ENCODE data around the gene MICAL3.
"Not testable (repeated sequence)": the region's sequence is repeated elsewhere in the genome, so short reads cannot be mapped to it uniquely, and the experiment has no call there.

The MICAL3 gene

DNA sequence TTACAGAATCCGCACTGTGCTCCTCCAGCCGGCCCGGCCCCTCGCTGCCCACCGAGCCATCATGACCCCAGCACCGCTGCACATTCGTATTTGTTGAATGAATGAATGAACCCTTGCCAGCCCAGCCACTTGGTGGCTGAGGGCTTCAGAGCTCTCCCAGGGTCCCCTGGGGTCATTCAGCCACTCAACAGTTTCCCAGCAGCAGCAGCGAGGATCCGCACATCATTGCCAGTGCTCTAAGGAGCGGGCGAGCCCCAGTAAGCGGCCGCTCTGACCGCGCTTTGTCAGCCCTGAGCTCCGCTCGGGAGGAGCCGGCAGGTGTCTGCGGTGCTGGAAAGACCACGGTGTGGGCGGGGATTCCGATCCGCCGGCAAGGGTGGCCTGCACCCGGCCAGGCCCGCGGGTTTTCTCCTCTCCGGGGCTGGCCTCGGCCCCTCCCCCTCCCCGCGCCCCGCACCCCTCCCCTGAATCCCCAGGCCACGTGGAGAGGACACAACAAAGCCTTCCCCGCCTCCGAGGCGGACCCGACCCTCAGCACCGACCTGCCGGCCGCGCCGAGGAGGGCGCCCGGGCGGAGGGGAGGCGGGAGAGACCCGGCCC is 250.7 kb downstream of the MICAL3 start:
- DNase-seq: peak; percentile 68

DNA sequence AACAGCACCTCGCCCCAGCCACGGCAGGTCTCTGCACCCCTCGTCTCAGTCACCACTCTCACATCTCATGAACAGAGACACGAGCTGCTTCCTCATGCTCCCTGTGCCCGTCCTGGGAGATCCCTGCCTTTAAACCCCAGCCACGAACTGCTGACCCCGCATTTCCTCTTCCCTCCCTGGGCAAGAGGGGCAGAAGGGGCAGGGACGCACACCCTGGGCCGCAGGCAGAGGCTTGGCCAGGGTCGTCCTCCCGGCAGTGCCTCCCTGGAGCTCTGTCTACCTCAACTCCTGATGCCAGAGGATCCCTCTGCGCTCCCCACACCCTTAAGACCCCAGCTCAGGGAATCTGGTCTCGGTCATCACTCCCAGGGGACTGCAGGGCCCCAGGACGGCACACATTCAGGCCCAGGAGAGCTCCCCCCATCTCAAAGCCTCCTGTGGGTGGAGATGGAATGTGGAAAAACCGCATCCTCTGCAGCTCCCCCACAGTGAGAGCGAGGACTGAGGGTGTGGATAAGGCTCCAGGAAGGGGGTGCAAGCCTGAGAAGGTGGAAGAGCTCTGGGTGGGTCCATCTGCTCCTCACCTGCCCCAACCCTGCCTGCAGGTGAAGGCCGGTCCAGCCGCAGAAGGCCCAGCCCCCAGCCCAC is 251.3 kb downstream of the MICAL3 start:
- DNase-seq: no peak

DNA sequence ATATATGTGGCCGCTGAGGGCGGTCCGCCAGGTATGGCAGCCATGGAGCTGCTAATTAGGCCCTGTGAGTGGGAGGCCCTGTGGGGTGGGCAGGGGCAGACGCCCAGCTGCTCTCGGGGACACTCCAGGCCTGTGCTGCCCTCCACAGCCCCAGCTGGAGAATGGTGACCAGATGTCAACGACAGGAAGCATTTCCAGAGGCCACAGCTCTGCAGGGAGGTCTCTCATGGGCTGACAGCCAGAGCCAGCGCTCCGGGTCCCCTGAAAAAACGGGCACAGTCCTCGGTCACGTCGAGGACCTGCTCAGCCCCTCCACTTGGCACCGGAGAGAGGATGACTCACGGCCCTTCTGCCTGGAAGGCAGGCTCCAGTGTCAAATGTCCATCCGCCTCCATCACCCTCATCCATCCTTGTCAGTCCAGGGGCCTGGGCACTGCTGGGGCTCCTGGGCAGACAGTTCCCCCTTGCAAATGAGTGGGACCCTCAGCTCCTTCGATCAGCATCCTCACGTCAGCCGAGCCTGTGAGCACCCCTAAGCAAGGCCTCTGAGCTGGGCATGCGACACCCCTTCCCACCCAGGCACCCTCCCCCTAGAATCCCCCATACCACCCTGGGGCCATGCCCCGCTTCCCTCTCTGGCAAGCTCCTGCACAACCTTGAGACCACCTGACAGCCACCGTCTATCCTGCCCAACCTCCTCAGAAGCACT is 252.0 kb downstream of the MICAL3 start:
- DNase-seq: no peak

DNA sequence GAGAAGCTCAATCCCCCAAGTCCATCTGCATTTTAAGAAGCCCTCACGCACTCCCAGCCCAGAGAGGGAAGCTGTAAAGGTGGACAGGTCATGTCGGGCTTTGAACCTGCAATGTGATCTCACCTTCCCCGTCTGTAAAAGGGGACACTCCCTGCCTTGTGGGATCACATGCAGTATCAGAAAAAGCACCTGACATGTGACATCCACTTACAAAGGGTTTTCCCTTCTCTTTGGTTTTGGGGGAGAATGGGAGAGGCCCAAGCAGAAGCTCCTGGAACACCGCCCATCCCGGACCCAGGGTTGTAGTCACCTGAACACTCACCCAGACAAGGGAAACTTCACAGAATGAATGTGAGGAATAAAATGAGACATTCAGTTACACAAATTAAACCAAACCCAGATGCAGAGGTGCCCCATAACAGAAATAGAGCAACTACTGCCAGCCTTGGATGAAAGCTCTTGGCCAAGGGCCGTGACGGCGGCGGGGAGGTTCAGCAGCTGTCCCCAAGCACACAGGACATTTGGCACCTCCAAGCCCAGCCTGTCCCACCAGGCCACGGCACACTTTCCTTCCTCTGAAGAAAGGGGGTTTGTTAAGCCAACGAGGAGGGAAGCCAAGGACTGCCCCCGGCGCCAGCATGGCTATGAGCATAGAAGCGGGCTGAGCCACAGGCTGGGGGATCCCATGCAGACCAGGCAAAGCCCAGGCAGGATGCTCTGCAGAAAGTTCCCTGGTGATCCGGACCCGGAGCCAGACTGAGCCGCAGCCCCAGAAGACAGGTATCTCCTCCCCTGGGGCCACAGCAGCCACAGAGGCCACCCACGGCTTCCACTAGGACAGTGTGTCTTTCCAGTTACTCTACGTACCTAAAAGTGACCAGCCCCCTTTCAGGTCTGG is 253.9 kb downstream of the MICAL3 start:
- DNase-seq: no peak

DNA sequence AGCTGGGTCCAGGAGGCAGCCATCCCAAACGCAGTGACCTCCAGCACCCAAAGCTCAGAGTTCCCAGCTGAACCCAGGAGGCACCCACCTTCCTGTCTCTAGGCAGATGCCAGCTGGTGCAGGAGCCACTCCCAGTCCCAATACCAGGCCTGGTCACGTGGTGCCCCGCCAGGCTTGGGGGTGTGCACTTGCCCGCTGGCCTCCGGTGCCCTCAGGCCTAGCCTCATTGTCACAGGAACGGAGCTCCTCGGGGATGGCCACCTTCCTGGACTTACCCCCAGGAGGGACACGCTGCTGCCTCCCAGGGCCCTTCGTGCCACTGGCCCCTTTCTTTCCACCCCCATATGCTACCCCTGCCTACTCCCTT is 254.7 kb downstream of the MICAL3 start:
- DNase-seq: no peak

DNA sequence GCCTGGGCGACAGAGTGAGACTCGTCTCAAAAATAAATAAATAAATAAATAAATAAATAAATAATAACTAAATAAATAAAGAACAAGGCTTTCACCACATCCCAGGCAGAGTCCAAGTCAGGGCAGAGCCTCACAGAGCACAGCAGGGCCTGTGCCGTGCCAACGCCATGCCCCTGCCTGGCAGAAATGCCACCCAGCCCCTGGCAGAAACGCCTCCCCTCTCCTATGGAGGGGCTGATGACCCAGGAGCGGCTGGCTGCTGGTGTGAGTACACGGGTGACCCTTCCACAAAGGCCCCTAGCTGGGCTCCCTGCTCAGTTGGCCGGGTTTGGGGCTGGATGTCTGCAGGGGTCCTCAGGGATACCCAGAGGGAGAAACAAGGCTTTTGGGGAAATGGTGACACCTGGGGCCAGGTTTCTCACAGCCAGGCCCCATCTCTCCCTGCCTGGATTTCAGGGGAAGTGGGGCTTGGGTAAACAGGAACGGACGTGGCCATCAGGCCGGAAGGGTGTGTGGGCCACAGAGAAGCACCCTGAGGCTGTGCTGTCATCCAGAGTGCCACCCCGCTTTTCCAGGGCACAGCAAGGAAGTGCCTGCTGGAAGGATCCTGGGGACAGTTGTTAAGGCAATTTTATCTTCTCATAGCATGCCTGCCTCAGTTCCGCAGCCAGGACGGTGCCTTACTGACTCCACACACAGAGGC is 255.2 kb downstream of the MICAL3 start:
- no peak for DNase-seq

DNA sequence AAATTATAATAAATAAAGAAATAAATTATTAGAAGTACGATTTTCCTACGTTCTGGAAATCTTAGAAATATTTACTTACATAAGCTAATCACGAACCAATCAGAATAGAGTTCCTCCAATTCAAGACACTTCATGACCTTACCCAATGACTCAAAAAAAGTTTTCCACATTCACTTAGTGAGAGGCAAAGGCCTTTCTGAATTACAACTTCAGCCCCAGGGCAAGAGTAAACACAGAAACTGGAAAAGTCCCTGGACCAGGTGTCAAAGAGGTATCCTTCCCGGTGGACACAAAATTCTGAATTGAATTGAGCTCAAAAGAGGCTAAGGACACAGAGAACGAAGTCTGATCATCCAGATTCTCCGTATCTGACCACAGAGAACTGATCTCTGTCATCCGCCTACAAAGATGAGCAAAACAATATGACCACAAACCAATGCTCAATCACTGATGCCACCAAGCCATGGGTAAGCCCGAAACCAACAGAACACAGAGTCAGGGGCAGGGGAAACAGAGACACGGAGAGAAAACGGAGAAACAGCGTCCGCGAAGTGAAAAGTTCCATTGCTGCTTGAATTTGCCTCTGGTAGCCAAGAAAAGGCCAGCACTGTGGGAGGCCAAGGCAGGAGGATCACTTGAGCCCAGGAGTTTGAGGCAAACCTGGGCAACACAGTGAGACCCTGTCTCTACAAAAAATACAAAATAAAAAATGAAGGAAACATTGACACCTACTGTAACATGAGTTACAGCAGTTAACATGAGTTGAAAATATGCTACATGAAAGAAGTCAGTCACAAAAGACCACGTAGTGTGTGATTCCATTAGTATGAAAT is 256.9 kb downstream of the MICAL3 start:
- DNase-seq: peak; percentile 91

DNA sequence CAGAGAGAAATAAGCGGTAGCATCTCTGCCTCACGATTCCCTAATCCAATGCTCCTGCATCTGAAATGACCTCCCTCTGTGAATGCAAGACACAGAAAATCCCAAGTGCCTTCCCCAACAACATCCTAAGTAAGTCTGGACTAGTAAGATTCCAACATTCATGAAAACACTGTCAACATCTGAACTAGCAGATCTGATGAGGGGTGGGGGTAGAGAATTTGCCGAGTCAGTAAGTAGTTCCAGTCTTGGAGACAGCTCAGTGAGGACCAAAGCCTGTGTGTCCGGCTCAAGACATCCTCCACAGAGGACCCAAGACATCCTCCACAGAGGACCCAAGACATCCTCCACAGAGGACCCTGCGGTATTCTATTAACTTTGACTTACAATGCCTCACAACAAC is 259.5 kb downstream of the MICAL3 start:
- DNase-seq: not testable (repeated sequence)

DNA sequence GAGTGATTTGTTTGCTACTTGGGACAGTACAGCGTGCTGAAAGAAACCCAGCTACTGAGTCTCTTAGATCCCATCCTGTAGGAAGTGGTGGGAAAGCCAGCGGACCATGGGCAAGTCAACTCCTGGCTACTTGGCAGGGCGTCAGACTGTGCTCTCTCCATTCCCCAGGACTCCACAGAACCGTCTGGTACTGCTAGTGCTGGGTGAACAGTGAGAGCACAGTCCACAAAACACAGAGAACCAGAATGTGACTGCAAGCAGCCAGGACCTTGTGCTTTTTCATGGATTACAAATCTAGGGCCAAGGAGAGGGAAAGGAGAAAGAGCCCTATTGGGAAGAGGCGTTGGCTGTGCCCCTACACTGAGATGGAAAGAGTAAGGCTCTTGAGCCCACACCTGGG is 260.3 kb downstream of the MICAL3 start:
- DNase-seq: no peak

DNA sequence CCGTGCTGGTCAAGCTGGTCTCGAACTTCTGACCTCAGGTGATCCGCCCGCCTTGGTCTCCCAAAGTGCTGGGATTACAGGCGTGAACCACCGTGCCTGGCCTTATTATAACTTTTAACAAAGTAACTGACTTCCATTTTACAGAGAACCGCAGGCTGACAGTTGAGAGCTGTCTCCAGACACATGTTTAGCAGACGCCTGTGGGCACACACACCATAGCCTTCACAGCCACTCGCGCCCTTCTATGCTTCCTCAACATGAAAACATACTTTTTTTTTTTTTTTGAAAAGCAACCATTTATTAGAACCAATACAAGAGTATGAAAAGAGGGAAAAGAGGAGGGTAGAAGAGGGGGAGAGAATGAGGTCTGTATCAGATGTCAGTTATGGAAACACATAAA is 260.9 kb downstream of the MICAL3 start:
- DNase-seq: not testable (repeated sequence)

DNA sequence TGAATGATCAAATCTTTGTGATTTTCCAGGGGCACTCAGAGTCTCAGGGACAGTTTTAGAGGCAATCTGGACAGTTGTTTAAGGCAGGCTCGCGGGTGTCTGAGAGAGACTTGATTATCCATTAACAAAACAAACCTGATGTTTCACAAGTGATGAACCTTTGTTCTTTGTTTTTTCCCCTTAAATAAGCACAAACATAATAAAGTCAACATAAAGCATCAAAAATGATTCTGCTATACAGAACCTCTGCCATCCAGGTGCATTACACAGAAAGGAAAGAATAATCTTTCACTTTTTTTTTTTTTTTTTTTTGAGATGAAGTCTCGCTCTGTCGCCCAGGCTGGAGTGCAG is 263.2 kb downstream of the MICAL3 start:
- DNase-seq: no peak

DNA sequence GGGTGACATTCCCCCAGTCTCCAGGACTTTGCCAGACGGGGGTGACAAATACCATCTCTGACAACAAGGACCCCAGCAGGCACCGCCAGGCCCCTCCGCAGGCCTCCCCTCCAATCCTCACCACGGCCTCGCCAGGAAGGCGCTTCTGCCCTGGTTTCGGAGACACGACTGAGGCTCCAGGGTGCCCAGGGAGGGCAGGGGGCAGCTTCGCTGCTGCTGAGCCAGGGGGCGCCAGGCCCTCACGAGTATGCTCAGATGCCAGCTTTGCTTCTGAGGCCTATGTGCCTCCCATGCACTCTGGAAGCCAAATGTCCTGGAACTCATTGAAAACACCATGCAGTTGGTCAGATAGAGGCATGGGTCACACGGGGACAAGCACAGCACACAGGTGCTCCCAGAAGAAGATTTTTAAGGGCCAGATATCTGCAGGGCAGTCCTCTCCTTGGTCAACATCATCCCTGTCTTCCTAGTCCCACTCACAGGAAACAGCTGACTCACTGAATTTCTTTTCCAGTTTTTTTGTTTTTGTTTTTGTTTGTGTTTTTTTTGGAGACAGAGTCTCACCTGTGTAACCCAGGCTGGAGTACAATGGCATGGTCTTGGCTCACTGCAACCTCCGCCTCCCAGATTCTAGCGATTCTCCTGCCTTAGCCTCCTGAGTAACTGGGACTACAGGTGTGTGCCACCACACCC is 270.0 kb downstream of the MICAL3 start:
- peak; percentile 41 for DNase-seq

DNA sequence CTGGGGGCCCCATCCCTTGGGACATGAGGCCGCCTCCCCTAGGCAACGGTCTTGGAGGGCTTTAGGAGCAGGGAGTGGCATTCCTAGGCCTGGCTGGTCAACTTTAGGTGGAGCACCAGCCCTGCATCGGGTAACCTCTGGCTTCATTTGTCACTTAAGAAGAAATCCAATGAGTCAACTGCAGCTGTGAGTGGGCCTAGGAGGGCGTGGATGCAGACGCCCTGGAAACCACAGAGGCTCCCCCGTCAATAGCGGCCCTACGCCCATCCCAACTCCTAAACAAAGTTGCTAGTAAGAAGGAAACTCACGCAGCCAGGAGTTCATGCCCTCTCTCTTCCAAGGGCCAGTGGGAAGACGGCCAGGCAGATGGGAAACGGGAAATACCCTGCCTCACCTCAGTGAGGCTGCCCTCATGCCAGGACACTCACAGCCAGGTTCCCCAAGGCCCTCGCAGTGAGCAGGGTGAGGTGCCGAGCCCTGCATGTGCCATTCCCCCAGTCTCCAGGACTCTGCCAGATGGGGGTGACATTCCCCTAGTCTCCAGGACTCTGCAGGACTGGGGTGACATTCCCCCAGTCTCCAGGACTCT is 270.9 kb downstream of the MICAL3 start:
- DNase-seq: no peak

DNA sequence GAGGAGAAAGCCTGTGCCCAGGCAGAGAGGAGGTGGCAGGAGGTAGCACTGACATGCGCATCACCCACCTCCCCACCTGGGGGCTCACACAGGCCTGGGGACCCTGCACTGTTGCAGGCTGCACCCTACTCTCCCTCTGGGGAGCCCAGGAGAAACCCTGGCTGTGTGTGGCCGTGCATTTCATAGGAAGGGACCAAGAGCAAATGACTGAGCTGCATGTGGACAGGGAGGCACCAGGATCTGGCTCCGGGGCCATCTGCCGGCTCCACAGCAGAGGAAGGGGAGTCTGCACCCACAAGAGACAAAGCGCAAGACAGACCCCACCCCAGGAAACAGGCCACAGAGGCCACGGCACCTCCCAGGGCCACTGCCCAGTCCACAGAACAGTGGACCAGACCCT is 272.8 kb downstream of the MICAL3 start:
- DNase-seq: no peak

DNA sequence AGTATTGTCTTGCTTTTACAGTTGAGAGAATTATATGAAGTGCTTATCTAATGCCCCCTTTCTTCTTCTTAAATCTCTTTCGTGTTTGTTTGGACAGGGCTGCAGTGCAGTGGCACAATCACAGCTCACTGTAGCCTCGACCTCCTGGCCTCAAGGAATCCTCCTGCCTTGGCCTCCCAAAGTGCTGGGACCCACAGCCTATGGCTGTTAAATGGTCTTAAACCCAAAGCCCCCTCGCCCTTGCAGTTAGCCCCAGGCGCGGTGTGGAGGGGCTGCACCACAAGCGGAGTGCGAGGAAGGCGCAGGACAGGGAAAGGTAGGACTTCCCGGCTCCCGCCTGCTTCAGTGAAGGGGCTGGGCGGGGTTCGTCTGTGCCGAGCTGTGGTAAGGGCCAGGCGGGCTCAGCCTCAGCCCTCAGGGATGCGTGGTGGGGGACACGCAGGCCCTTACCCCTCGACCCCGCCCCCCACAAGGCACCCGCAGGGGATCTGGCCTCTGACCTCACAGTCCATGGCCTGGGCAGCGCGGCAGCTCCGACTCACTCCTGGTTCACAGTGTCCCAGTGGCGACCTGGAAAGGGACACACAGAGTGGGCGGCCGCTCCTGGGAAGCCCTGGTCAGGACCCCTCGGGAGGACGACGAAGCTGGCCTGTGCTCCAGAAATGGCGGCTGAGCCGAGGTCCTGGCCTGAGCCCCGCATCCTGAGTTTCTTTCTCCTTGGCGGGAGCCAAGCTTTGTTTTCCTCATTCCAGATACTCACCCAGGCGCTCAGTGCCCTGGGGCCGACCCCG is 274.6 kb downstream of the MICAL3 start:
- DNase-seq: no peak

DNA sequence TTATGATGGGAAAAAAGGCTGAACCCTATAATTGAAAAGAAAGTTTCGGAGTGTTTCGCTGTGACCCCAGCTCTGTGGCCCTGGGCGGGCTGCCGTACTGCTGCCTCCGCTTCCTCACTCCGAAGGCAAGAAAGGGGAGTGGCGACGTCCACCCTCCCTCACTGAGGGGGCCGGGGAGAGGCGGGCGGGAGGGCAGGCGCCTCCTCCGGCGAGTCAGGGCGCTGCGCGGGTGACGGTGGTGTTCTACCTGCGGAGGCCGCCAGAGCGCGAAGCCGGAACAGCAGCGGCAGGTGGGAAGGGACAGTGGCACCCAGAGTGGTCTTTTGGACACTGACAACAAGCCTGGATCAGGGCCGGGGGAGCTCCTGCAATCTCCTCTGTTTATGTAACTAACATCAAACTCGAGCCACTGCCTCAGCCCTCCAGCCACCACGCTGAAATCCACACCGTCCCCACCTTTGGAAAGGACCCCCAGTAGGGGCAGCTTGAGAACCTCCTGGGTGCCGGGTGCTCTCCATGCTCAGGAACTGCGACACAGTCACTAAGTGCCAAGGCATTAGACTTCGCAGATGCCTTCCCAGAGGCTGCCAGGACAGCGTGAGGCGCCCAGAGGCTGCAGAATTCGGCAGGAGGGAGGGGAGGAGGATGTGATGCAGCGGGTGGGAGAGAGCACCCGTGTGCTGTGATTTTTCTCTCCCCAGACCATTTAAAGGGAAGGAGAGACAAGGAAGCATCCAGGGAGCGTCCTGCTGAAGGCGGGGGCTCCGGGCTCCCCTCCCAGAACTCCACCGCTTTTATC is 275.6 kb downstream of the MICAL3 start:
- DNase-seq: no peak

DNA sequence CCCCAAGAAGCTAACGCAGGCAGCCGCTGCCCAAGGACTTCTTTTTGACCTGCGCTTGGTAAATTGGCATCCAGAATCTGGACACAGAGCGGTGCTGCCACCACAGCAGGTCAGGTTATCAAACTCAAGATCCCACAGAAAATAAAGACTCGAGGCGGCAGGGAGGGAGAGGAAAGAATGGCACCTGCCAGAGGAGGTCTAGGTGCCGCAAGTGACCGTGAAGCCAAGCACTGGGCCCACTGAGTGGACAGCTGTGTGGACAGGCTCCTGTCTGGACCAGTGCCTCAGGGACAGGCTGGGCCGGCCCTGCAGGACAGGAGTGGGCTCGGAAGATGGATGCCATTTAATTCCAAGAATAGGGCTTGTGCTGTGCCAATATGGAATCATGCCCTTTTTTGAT is 277.4 kb downstream of the MICAL3 start:
- no peak for DNase-seq

DNA sequence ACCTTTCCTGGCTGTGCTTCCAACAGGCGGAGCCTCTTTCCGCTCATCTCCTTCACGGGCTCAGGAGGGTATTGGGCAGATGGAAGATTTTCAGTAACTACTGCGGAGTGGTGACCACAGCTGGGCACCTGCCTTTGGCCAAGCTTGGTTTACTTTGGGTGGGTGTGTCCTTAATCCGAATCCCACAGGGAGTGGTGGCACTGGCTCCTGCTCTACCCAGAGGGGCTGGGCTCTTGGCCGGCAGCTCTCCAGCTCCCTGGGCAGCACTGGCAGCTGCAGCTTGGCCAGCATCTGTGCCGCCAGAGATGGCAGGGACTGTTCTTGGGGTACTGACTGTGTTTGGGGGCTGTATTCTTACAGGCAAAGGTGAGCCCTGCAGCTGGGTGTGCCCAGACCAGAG is 279.9 kb downstream of the MICAL3 start:
- no peak for DNase-seq
